ENCODE data around the gene PLXNB2.

The PLXNB2 gene

GRCh38 chr22:50306753-50307749 is at the start of gene PLXNB2:
Gene PLXNB2, minus strand, starts transcription at chr22:50307646. Its CDS starts 17,062 bp downstream, at chr22:50290584.
- Histone ChIP-seq H3K36me3 (ENCODE audit: insufficient read depth, low read length) (no peaks in the 10 kb centered on the region; the same call in 1 of the 2 replicates), H3K9ac (ENCODE audit: low read depth, low read length) (peak within 1 kb of the TSS; percentile 81), H3K9me3 (ENCODE audit: control insufficient read depth, insufficient read depth, low read length) (no peaks in the 10 kb centered on the region), H3K4me1 (ENCODE audit: insufficient read depth, low read length) (peaks cover 23% of the 10 kb centered on the region; the same call in 1 of the 2 replicates)

- Histone ChIP-seq H3K9me3 (ENCODE audit: control insufficient read depth, insufficient read depth, low read length) (no peaks in the 10 kb centered on the region; the same call in 1 of the 2 replicates), H3K4me1 (ENCODE audit: insufficient read depth, low read length) (no peaks in the 10 kb centered on the region), H3K36me3 (ENCODE audit: insufficient read depth, low read length) (no peaks in the 10 kb centered on the region), H3K9ac (ENCODE audit: low read depth, low read length) (no peak overlapping the region)
Observed at GRCh38 chr22:50357222-50357621, 49.8 kb upstream of the PLXNB2 start.

GRCh38 chr22:50356186-50356585 is 48.7 kb upstream of the PLXNB2 start:
- Histone ChIP-seq H3K36me3 (ENCODE audit: insufficient read depth, low read length) (no peaks in the 10 kb centered on the region), H3K9me3 (ENCODE audit: control insufficient read depth, insufficient read depth, low read length) (no peaks in the 10 kb centered on the region; the same call in 1 of the 2 replicates), H3K4me1 (ENCODE audit: insufficient read depth, low read length) (no peaks in the 10 kb centered on the region), H3K9ac (ENCODE audit: low read depth, low read length) (no peak overlapping the region)

GRCh38 chr22:50348058-50348457 is 40.6 kb upstream of the PLXNB2 start:
- H3K9me3 ChIP-seq (ENCODE audit: control insufficient read depth, insufficient read depth, low read length), result no peaks in the 10 kb centered on the region
- H3K9ac ChIP-seq (ENCODE audit: low read depth, low read length), result no peak overlapping the region
- H3K4me1 ChIP-seq (ENCODE audit: insufficient read depth, low read length), result no peaks in the 10 kb centered on the region
- H3K36me3 ChIP-seq (ENCODE audit: insufficient read depth, low read length), result no peaks in the 10 kb centered on the region

DNA sequence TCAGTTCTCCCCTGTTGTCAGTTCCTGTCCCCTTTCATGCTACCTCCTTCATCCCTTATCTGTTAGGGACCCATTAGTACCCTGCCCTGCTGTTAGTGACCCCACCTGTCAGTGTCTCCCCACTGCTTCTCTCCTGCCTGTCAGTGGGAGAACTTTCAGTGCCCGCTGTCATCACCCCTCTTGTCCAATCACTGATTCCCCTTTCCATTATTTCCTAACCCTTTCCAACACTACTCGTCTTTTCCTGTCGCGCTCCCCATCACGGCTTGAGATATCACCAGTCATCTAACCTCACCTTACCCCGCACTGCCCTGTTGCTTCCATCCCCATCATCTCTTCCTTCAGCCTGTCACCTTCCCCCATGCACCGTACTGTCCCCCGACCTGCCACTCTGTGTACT is 39.7 kb upstream of the PLXNB2 start:
- Histone ChIP-seq H3K4me1 (ENCODE audit: insufficient read depth, low read length) (no peaks in the 10 kb centered on the region), H3K9me3 (ENCODE audit: control insufficient read depth, insufficient read depth, low read length) (no peaks in the 10 kb centered on the region), H3K9ac (ENCODE audit: low read depth, low read length) (no peak overlapping the region), H3K36me3 (ENCODE audit: insufficient read depth, low read length) (no peaks in the 10 kb centered on the region)

DNA sequence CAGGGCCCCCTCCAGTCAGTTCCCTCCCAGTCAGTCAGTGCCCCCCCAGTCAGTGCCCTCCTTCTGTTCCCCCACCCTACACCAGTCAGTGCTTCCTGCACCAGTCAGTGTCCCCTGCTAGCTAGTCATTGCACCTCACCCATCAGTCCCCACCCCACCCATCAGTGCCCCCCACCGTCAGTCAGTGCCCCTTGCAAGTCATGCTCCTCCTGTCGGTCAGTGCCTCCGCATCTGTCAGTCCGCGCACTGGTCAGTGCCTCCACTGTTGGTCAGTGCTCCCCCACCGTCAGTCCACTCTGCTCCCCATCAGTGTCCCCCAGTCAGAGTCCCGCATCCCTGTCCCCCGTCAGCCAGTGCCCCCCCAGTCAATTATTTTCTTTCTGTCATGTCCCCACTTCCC is 39.0 kb upstream of the PLXNB2 start:
- Histone ChIP-seq H3K9ac (ENCODE audit: low read depth, low read length) (no peak overlapping the region), H3K36me3 (ENCODE audit: insufficient read depth, low read length) (no peaks in the 10 kb centered on the region), H3K9me3 (ENCODE audit: control insufficient read depth, insufficient read depth, low read length) (no peaks in the 10 kb centered on the region), H3K4me1 (ENCODE audit: insufficient read depth, low read length) (no peaks in the 10 kb centered on the region)

- peak overlapping the region; percentile 93 for H3K9ac ChIP-seq (ENCODE audit: low read depth, low read length)
- no peaks in the 10 kb centered on the region for H3K9me3 ChIP-seq (ENCODE audit: control insufficient read depth, insufficient read depth, low read length)
- no peaks in the 10 kb centered on the region for H3K4me1 ChIP-seq (ENCODE audit: insufficient read depth, low read length)
- no peaks in the 10 kb centered on the region for H3K36me3 ChIP-seq (ENCODE audit: insufficient read depth, low read length)
Observed at GRCh38 chr22:50343541-50343935, 36.1 kb upstream of the PLXNB2 start.

GRCh38 chr22:50342651-50343540 is 35.5 kb upstream of the PLXNB2 start, which contains the start of gene PPP6R2:
Gene PPP6R2, plus strand, starts transcription at chr22:50343327. Its CDS starts 50,582 bp downstream, at chr22:50393909.
- Histone ChIP-seq H3K9me3 (ENCODE audit: control insufficient read depth, insufficient read depth, low read length) (no peaks in the 10 kb centered on the region), H3K9ac (ENCODE audit: low read depth, low read length) (peak within 1 kb of the TSS; percentile 93), H3K4me1 (ENCODE audit: insufficient read depth, low read length) (no peaks in the 10 kb centered on the region), H3K36me3 (ENCODE audit: insufficient read depth, low read length) (no peaks in the 10 kb centered on the region)

GRCh38 chr22:50341977-50342650 is 34.7 kb upstream of the PLXNB2 start:
- peak overlapping the region; percentile 93; the same call in 1 of the 2 replicates for H3K9ac ChIP-seq (ENCODE audit: low read depth, low read length)

DNA sequence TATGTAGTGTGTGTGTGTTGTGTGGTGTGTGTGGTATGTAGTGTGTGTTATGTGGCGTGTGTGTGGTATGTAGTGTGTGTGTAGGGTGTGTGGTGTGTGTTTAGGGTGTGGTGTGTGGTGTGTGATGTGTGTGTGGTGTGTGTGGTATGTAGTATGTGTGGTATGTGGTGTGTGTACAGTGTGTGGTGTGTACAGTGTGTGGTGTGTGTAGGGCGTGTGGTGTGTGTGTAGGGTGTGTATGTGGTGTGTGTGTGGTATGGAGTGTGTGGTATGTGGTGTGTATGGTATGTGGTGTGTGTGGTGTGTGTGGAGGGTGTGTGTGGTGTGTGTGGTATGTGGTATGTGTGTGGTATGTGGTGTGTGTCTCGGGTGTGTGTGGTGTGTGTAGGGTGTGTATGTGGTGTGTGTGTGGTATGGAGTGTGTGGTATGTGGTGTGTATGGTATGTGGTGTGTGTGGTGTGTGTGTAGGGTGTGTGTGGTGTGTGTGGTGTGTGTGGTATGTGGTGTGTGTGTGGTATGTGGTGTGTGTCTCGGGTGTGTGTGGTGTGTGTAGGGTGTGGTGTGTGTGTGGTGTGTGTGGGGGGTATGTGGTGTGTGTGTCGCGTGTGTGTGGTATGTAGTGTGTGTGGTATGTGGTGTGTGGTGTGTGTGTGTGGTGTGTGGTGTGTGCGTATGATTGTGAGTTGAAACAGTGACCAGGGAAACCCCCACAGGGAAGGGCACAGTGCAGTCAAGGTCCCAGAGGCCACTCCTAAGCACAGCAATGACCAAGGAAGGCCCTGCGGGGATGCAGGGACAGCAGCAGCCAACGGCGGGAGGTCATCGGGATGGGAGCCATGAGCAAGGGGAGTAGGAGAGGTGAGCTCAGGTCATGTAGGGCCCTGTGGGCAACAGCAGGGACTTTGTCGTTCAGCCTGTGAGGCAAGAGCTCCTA is 32.8 kb upstream of the PLXNB2 start:
- H3K4me1 ChIP-seq (ENCODE audit: insufficient read depth, low read length), result no peaks in the 10 kb centered on the region
- H3K9me3 ChIP-seq (ENCODE audit: control insufficient read depth, insufficient read depth, low read length), result no peaks in the 10 kb centered on the region
- no peaks in the 10 kb centered on the region for H3K36me3 ChIP-seq (ENCODE audit: insufficient read depth, low read length)
- H3K9ac ChIP-seq (ENCODE audit: low read depth, low read length), result no peak overlapping the region

More at GRCh38 chr22:50341977-50342650, 34.7 kb upstream of the PLXNB2 start:
- Histone ChIP-seq H3K36me3 (ENCODE audit: insufficient read depth, low read length) (no peaks in the 10 kb centered on the region), H3K9me3 (ENCODE audit: control insufficient read depth, insufficient read depth, low read length) (no peaks in the 10 kb centered on the region), H3K4me1 (ENCODE audit: insufficient read depth, low read length) (no peaks in the 10 kb centered on the region)

GRCh38 chr22:50338860-50339462 is 31.5 kb upstream of the PLXNB2 start:
- H3K9me3 ChIP-seq (ENCODE audit: control insufficient read depth, insufficient read depth, low read length), result no peaks in the 10 kb centered on the region
- H3K4me1 ChIP-seq (ENCODE audit: insufficient read depth, low read length), result no peaks in the 10 kb centered on the region
- no peak overlapping the region for H3K9ac ChIP-seq (ENCODE audit: low read depth, low read length)
- H3K36me3 ChIP-seq (ENCODE audit: insufficient read depth, low read length), result no peaks in the 10 kb centered on the region

DNA sequence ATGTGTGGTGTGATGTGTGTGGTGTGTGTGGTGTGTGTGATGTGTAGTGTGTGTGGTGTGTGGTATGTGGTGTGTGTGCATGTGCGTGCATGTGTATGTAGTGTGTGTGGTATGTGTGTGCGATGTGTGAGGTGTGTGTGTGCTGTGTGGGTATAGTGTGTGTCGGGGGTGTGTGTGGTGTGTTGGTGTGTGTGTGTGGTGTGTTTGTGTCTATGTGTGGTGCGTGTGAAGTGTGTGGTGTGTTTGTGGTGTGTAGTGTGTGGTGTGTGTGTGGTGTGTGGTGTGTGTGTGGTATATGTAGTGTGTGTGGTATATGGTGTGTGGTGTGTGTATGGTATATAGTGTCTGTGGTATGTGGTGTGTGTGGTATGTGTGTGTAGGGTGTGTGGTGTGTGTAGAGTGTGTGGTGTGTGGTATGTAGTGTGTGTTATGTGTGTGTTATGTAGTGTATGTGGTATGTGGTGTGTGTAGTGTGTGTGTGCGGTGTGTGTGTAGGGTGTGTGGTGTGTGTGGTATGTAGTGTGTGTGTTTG is 30.7 kb upstream of the PLXNB2 start:
- no peaks in the 10 kb centered on the region for H3K4me1 ChIP-seq (ENCODE audit: insufficient read depth, low read length)
- H3K36me3 ChIP-seq (ENCODE audit: insufficient read depth, low read length), result no peaks in the 10 kb centered on the region
- no peaks in the 10 kb centered on the region for H3K9me3 ChIP-seq (ENCODE audit: control insufficient read depth, insufficient read depth, low read length)
- no peak overlapping the region for H3K9ac ChIP-seq (ENCODE audit: low read depth, low read length)

Measured in ES-I3 (cell line).